HepG2 (cell line): ENCODE results near the gene SCFD2. TPM values are rescaled to one million over a fixed set of nuclear protein-coding genes. Genes with fewer than 3 reads are reported as not detected.

Experiments used
- ATAC-seq: fragments of 200-7000 bp; cut with Tn5 transposase; 3 replicates; pipeline ENCODE4 v1.9.1; 2020; ENCODE audit warnings: mild to moderate bottlenecking, moderate library complexity
- BruUV-seq: library from RNA; stranded (reverse); fragments of 400-500 nt; replicated peaks from 2 replicates; lab custom pipeline; 2021; lab: Mats Ljungman, UMichigan
- CTCF ChIA-PET: fragments of 300-600 bp; formaldehyde crosslinking; extraction: SDS; loops from one replicate; lab custom pipeline; 2021; ENCODE audit warnings: low total read pairs, inconsistent platforms, low intra/inter-chr PET ratio; lab: Yijun Ruan, JAX
- POLR2A ChIA-PET: fragments of 350-600 bp; sonication (Branson Sonifier 250); formaldehyde crosslinking; loops from one replicate; lab custom pipeline; 2020; ENCODE audit warnings: antibody characterized with exemption, inconsistent platforms; lab: Yijun Ruan, JAX
- DNase-seq: peaks from one replicate; pipeline ENCODE4 v3.0.0-alpha.2; 2015; ENCODE audit warnings: low spot score
- FAIRE-seq: peaks from 3 replicates; lab custom pipeline; 2011; peaks lifted over from hg19 to GRCh38; lab: Jason Lieb, UNC
- H2AFZ ChIP-seq: one replicate; pipeline ENCODE4 v1.6.1; 2011; ENCODE audit warnings: low read length, inconsistent platforms
- H3K27ac ChIP-seq: fragments of 300-600 bp; 3 replicates; pipeline ENCODE4 v1.8.0; 2011; ENCODE audit warnings: mixed run types, mild to moderate bottlenecking, mixed read lengths, low read length, inconsistent platforms; ENCODE audit not compliant: insufficient read depth; ENCODE audit errors: extremely low read length
- H3K27me3 ChIP-seq, 2 experiments: fragments of 200-600 bp in 1 of 2; 2 replicates in 1 of 2; 3 replicates in 1 of 2; pipeline versions ENCODE4 v1.6.0 to v1.8.0; 2011; ENCODE audit warnings: low read length in 2 of 2, mild to moderate bottlenecking in 2 of 2, moderate library complexity in 2 of 2, inconsistent platforms in 1 of 2; ENCODE audit not compliant: insufficient read depth in 2 of 2, control insufficient read depth in 1 of 2
- H3K36me3 ChIP-seq, 2 experiments: fragments of 200-600 bp in 1 of 2; replicated peaks in 1 of 2; 2 replicates in 1 of 2; 3 replicates in 1 of 2; pipeline versions ENCODE4 v1.5.1 to v1.8.0; 2011; ENCODE audit warnings: low read length in 2 of 2, inconsistent platforms in 1 of 2; ENCODE audit not compliant: insufficient read depth in 2 of 2, control insufficient read depth in 1 of 2
- H3K4me1 ChIP-seq: 2 replicates; pipeline ENCODE4 v1.5.1; 2012; ENCODE audit warnings: low read length, inconsistent platforms; ENCODE audit not compliant: insufficient read depth
- H3K4me2 ChIP-seq: 2 replicates; pipeline ENCODE4 v1.6.0; 2011; ENCODE audit warnings: low read depth, low read length, inconsistent platforms
- H3K4me3 ChIP-seq, 3 experiments: fragments of 200-600 bp in 1 of 3; sonication (generic), shearing (Covaris generic) in 1 of 3; replicated peaks in 1 of 3; 2 replicates each; pipeline ENCODE4 v1.5.1; 2011 to 2016; ENCODE audit warnings: low read length in 3 of 3, inconsistent platforms in 2 of 3, low read depth in 2 of 3, mild to moderate bottlenecking in 2 of 3, control low read depth in 1 of 3, mixed read lengths in 1 of 3; ENCODE audit not compliant: insufficient read depth in 1 of 3
- H3K79me2 ChIP-seq: one replicate; pipeline ENCODE4 v1.6.1; 2011; ENCODE audit warnings: low read length, inconsistent platforms; ENCODE audit not compliant: insufficient read depth
- H3K9ac ChIP-seq: 2 replicates; pipeline ENCODE4 v1.6.0; 2011; ENCODE audit warnings: mild to moderate bottlenecking, low read depth, low read length, inconsistent platforms; ENCODE audit not compliant: insufficient read depth
- H3K9me3 ChIP-seq: 2 replicates; pipeline ENCODE4 v1.5.1; 2012; ENCODE audit warnings: mild to moderate bottlenecking, low read length
- H4K20me1 ChIP-seq: 2 replicates; pipeline ENCODE4 v1.6.0; 2011; ENCODE audit warnings: inconsistent platforms, mild to moderate bottlenecking, low read length, moderate library complexity; ENCODE audit not compliant: insufficient read depth
- CAMTA2 ChIP-seq: sonication (generic); formaldehyde crosslinking; IDR thresholded peaks from 2 replicates; pipeline ENCODE4 v1.4.0; 2020; ENCODE audit warnings: mild to moderate bottlenecking, missing genetic modification reagents, borderline replicate concordance
- KAT7 ChIP-seq: IDR thresholded peaks from 2 replicates; pipeline ENCODE4 v1.6.1; 2018; ENCODE audit warnings: borderline replicate concordance, missing compliant biosample characterization
- MED8 ChIP-seq: sonication (generic); formaldehyde crosslinking; IDR thresholded peaks from 2 replicates; pipeline ENCODE4 v1.8.1; 2023; ENCODE audit warnings: mild to moderate bottlenecking, missing genetic modification reagents; ENCODE audit not compliant: insufficient replicate concordance
- PRPF4 ChIP-seq: fragments of 200-400 bp; formaldehyde crosslinking; IDR thresholded peaks from 2 replicates; pipeline ENCODE4 v1.6.1; 2016; ENCODE audit warnings: low read length, low read depth; ENCODE audit not compliant: poor library complexity, severe bottlenecking
- RARA ChIP-seq: IDR thresholded peaks from 2 replicates; pipeline ENCODE4 v1.6.1; 2016; ENCODE audit warnings: missing genetic modification reagents, missing compliant biosample characterization
- SKIL ChIP-seq: sonication (generic); formaldehyde crosslinking; IDR thresholded peaks from 2 replicates; pipeline ENCODE4 v1.8.0; 2022; ENCODE audit warnings: missing genetic modification reagents, mild to moderate bottlenecking, moderate library complexity, borderline replicate concordance
- TBX3 ChIP-seq: fragments of 450-650 bp; IDR thresholded peaks from 2 replicates; pipeline ENCODE4 v1.6.1; 2017; ENCODE audit warnings: antibody characterized with exemption, mild to moderate bottlenecking, inconsistent platforms, borderline replicate concordance
- TFAP4 ChIP-seq: sonication (generic); IDR thresholded peaks from 2 replicates; pipeline ENCODE4 v1.6.1; 2016; ENCODE audit warnings: low read depth, borderline replicate concordance
- ZNF512 ChIP-seq: sonication (generic); formaldehyde crosslinking; IDR thresholded peaks from 2 replicates; pipeline ENCODE4 v1.4.0; 2020; ENCODE audit warnings: mild to moderate bottlenecking, missing genetic modification reagents
- WGBS: methylation state at CpG from one replicate; pipeline ENCODE4 v1.1.6; 2017; ENCODE audit warnings: low lambda C conversion rate; 5-methylcytosine and 5-hydroxymethylcytosine counted together
- in situ Hi-C: cut with HindIII; loops from 2 replicates; pipeline ENCODE4 v1.10.0; 2017; ENCODE audit warnings: low pct_unique_long_range_greater_than_20kb; ENCODE audit not compliant: extremely low pct_ligation_motif_present
- intact Hi-C: fragments of 100-400 bp; cut with micrococcal nuclease; formaldehyde crosslinking; loops from one replicate; pipeline ENCODE4 v1.10.0; 2022; ENCODE audit not compliant: unreplicated experiment
- polyA plus RNA-seq, 8 experiments: library from polyadenylated mRNA; depleted of rRNA in 3 of 8; stranded (reverse) in 7 of 8; unstranded in 1 of 8; fragments of >200 nt; fragmentation: Illumina TruSeq in 4 of 8; extraction: Trizol in 4 of 8; gene quantifications; 2 replicates each; pipeline versions ENCODE4 v1.2.1 to v1.2.3, GENCODE V29; 2011 to 2016; ENCODE audit warnings: low read depth in 4 of 8, missing spikeins in 1 of 8, mixed read lengths in 1 of 8; ENCODE audit not compliant: insufficient read depth in 1 of 8
- total RNA-seq, 5 experiments: library from RNA; depleted of rRNA; stranded (reverse); fragments of >200 nt; fragmentation: Illumina TruSeq; extraction: Trizol; gene quantifications; 2 replicates each; pipeline ENCODE4 v1.2.3, GENCODE V29; 2016; ENCODE audit warnings: low read depth in 1 of 5

Gene SCFD2
- total and polyA plus RNA-seq, 2 of the 13 experiments (the other 11 are each of a cell fraction or from before 2014, with no cell fraction given) = 4.6 to 15.6 TPM

- Histone ChIP-seq H3K9me3 (no peaks in the 10 kb centered on the region), H3K27ac (no peak overlapping the region), H3K9ac (no peak overlapping the region), H2AFZ (no peak overlapping the region), H4K20me1 (no peaks in the 10 kb centered on the region), H3K27me3 (no peaks in the 10 kb centered on the region; a peak in 1 of 5 replicates), H3K79me2 (no peaks in the 10 kb centered on the region), H3K4me3 (no peak overlapping the region), H3K4me1 (no peaks in the 10 kb centered on the region), H3K4me2 (no peak overlapping the region), H3K36me3 (no peaks in the 10 kb centered on the region)
- in situ Hi-C loops = loop anchor here (5.0 to 25.0 kb wide), 3 partner anchors 180 to 1040 kb away; partner anchors contain the start of gene PDGFRA
- DNase-seq (no peak), FAIRE-seq (no peak), ATAC-seq (no peak)
- 93% methylated on average over 1 of the region's 1 CpG for WGBS
- ChIA-PET POLR2A (no interaction called here), CTCF (interaction anchor here (0.8 to 1.8 kb wide), 4 partner anchors 182 to 1036 kb away, joined by 3 to 11 read pairs (median 4); no protein-coding TSS in a partner anchor)
- BruUV-seq = no TSS peak
- TF ChIP-seq MED8 (CRISPR knock-in tag) = no peak
- no peak for TF ChIP-seq KAT7 (CRISPR knock-in tag)
- no peak for TF ChIP-seq TFAP4
- TF ChIP-seq CAMTA2 (CRISPR knock-in tag) = no peak
- TF ChIP-seq TBX3 = no peak
- no peak for TF ChIP-seq SKIL (CRISPR knock-in tag)
- TF ChIP-seq RARA = no peak
- TF ChIP-seq PRPF4 = no peak
- no peak for TF ChIP-seq ZNF512 (CRISPR knock-in tag)
- intact Hi-C loops = loop anchor here (1.0 to 10.0 kb wide), 8 partner anchors 182 to 1697 kb away; no protein-coding TSS in a partner anchor
Observed at GRCh38 chr4:53197772-53198142, 168.1 kb downstream of the SCFD2 start.
